IMR-90 (cell line): ENCODE measurements around the gene AGMO. TPM values are rescaled to one million over a fixed set of nuclear protein-coding genes. Genes with fewer than 3 reads are reported as not detected.
A peak's percentile ranks its signal among the peaks of the same experiment; 100 is the strongest.

Experiments
- ATAC-seq: fragments of 200-7000 bp; cut with Tn5 transposase; 2 replicates; pipeline ENCODE4 v1.9.1; 2020; ENCODE audit warnings: low read depth, mild to moderate bottlenecking, moderate library complexity
- BruUV-seq: library from RNA; stranded (reverse); fragments of 400-500 nt; replicated peaks from 2 replicates; lab custom pipeline; 2021; lab: Mats Ljungman, UMichigan
- CTCF ChIA-PET: fragments of 300-600 bp; formaldehyde crosslinking; extraction: SDS; loops from one replicate; lab custom pipeline; 2021; ENCODE audit warnings: antibody characterized with exemption; lab: Yijun Ruan, JAX
- POLR2A ChIA-PET: fragments of 300-600 bp; sonication (Branson Sonifier 250); formaldehyde crosslinking; loops from one replicate; lab custom pipeline; 2022; ENCODE audit warnings: antibody characterized with exemption; ENCODE audit not compliant: unreplicated experiment; lab: Charles Lee
- DNase-seq: peaks from one replicate; pipeline ENCODE4 v3.0.0; 2013
- H2AFZ ChIP-seq: replicated peaks from 2 replicates; pipeline ENCODE3; 2013; ENCODE audit warnings: low read length, mild to moderate bottlenecking; ENCODE audit not compliant: poor library complexity
- H2AK5ac ChIP-seq: 2 replicates; pipeline ENCODE4 v1.6.1; 2013; ENCODE audit warnings: low read depth, low read length, inconsistent platforms
- H2AK9ac ChIP-seq: replicated peaks from 2 replicates; pipeline ENCODE3; 2013; ENCODE audit warnings: mild to moderate bottlenecking, low read depth, low read length, moderate library complexity; ENCODE audit not compliant: poor library complexity
- H2BK120ac ChIP-seq: 2 replicates; pipeline ENCODE4 v1.6.1; 2013; ENCODE audit warnings: low read depth, low read length, inconsistent platforms
- H2BK15ac ChIP-seq: 3 replicates; pipeline ENCODE4 v1.6.1; 2013; ENCODE audit warnings: low read depth, low read length, inconsistent platforms
- H2BK20ac ChIP-seq: 2 replicates; pipeline ENCODE4 v1.6.1; 2013; ENCODE audit warnings: low read depth, mild to moderate bottlenecking, inconsistent platforms, low read length, moderate library complexity
- H2BK5ac ChIP-seq: 2 replicates; pipeline ENCODE4 v1.6.1; 2013; ENCODE audit warnings: mild to moderate bottlenecking, low read depth, low read length, inconsistent platforms; ENCODE audit not compliant: poor library complexity, severe bottlenecking
- H3K14ac ChIP-seq: replicated peaks from 2 replicates; pipeline ENCODE4 v1.6.1; 2013; ENCODE audit warnings: low read depth, low read length, inconsistent platforms
- H3K18ac ChIP-seq: 2 replicates; pipeline ENCODE4 v1.6.1; 2013; ENCODE audit warnings: low read depth, low read length, control low read depth
- H3K23ac ChIP-seq: 2 replicates; pipeline ENCODE4 v1.6.1; 2013; ENCODE audit warnings: low read depth, low read length, inconsistent platforms
- H3K27ac ChIP-seq: 2 replicates; pipeline ENCODE4 v1.5.1; 2013; ENCODE audit warnings: mild to moderate bottlenecking, control low read depth, low read length; ENCODE audit not compliant: insufficient read depth
- H3K27me3 ChIP-seq: 2 replicates; pipeline ENCODE4 v1.6.1; 2013; ENCODE audit warnings: low read length; ENCODE audit not compliant: control insufficient read depth, insufficient read depth
- H3K36me3 ChIP-seq: 2 replicates; pipeline ENCODE4 v1.6.1; 2013; ENCODE audit warnings: low read length, mixed read lengths; ENCODE audit not compliant: control insufficient read depth, insufficient read depth
- H3K4ac ChIP-seq: 2 replicates; pipeline ENCODE4 v1.6.1; 2013; ENCODE audit warnings: low read depth, low read length, inconsistent platforms
- H3K4me1 ChIP-seq: 2 replicates; pipeline ENCODE4 v1.6.1; 2013; ENCODE audit warnings: low read length, mixed read lengths; ENCODE audit not compliant: control insufficient read depth, insufficient read depth
- H3K4me2 ChIP-seq: 2 replicates; pipeline ENCODE4 v1.6.1; 2013; ENCODE audit warnings: low read depth, mild to moderate bottlenecking, control low read depth, low read length, moderate library complexity
- H3K4me3 ChIP-seq: 2 replicates; pipeline ENCODE4 v1.5.1; 2013; ENCODE audit warnings: low read depth, mild to moderate bottlenecking, control low read depth, low read length, moderate library complexity; ENCODE audit not compliant: insufficient read depth
- H3K56ac ChIP-seq: 2 replicates; pipeline ENCODE4 v1.6.1; 2013; ENCODE audit warnings: low read length, inconsistent platforms; ENCODE audit not compliant: insufficient read depth; ENCODE audit errors: extremely low read depth
- H3K79me1 ChIP-seq, 2 experiments: 2 replicates each; pipeline ENCODE4 v1.6.1; 2013; ENCODE audit warnings: low read length in 2 of 2, inconsistent platforms in 1 of 2, low read depth in 1 of 2
- H3K9ac ChIP-seq: 2 replicates; pipeline ENCODE4 v1.6.1; 2013; ENCODE audit warnings: low read depth, low read length, control low read depth
- H3K9me1 ChIP-seq: 2 replicates; pipeline ENCODE4 v1.6.1; 2013; ENCODE audit warnings: low read length, inconsistent platforms; ENCODE audit not compliant: insufficient read depth
- H3K9me3 ChIP-seq: 2 replicates; pipeline ENCODE4 v1.6.1; 2013; ENCODE audit warnings: low read length; ENCODE audit not compliant: control insufficient read depth, insufficient read depth
- H4K20me1 ChIP-seq: 2 replicates; pipeline ENCODE4 v1.6.1; 2013; ENCODE audit warnings: low read length, inconsistent platforms; ENCODE audit not compliant: insufficient read depth
- H4K5ac ChIP-seq: 2 replicates; pipeline ENCODE4 v1.6.1; 2013; ENCODE audit warnings: mild to moderate bottlenecking, low read depth, low read length, control low read depth
- H4K8ac ChIP-seq, 2 experiments: 2 replicates each; pipeline ENCODE4 v1.6.1; 2013; ENCODE audit warnings: low read depth in 2 of 2, low read length in 2 of 2, control low read depth in 1 of 2, inconsistent platforms in 1 of 2
- H4K91ac ChIP-seq: 2 replicates; pipeline ENCODE4 v1.6.1; 2013; ENCODE audit warnings: low read depth, low read length, inconsistent platforms; ENCODE audit not compliant: insufficient read depth
- BHLHE40 ChIP-seq: fragments of 150-350 bp; IDR thresholded peaks from 2 replicates; pipeline ENCODE4 v1.6.1; 2016; ENCODE audit warnings: mild to moderate bottlenecking, low read depth, low read length
- CEBPB ChIP-seq: IDR thresholded peaks from 2 replicates; pipeline ENCODE4 v1.6.1; 2012; ENCODE audit warnings: low read depth, low read length, improper control_type of control experiment
- CHD1 ChIP-seq: IDR thresholded peaks from 2 replicates; pipeline ENCODE4 v1.6.1; 2012; ENCODE audit warnings: low read depth, low read length, improper control_type of control experiment
- CTCF ChIP-seq: conservative IDR thresholded peaks from 2 replicates; pipeline ENCODE4 v1.5.1; 2012; ENCODE audit warnings: mild to moderate bottlenecking, low read depth, low read length, improper control_type of control experiment
- ELK1 ChIP-seq: fragments of 150-350 bp; IDR thresholded peaks from 2 replicates; pipeline ENCODE4 v1.6.1; 2016; ENCODE audit warnings: low read depth, mild to moderate bottlenecking, low read length, moderate library complexity, borderline replicate concordance
- FOS ChIP-seq: fragments of 150-350 bp; IDR thresholded peaks from 2 replicates; pipeline ENCODE4 v1.6.1; 2016; ENCODE audit warnings: low read depth, low read length
- MAFK ChIP-seq: IDR thresholded peaks from 2 replicates; pipeline ENCODE4 v1.6.1; 2012; ENCODE audit warnings: low read depth, low read length, improper control_type of control experiment
- MAZ ChIP-seq: IDR thresholded peaks from 2 replicates; pipeline ENCODE4 v1.6.1; 2012; ENCODE audit warnings: low read depth, mild to moderate bottlenecking, low read length, improper control_type of control experiment, moderate library complexity, borderline replicate concordance
- MXI1 ChIP-seq: IDR thresholded peaks from 2 replicates; pipeline ENCODE4 v1.6.1; 2012; ENCODE audit warnings: low read depth, mild to moderate bottlenecking, low read length, moderate library complexity, borderline replicate concordance
- NFE2L2 ChIP-seq: fragments of 150-350 bp; IDR thresholded peaks from 2 replicates; pipeline ENCODE4 v1.6.1; 2016; ENCODE audit warnings: low read depth, mild to moderate bottlenecking, low read length
- POLR2A ChIP-seq: IDR thresholded peaks from 2 replicates; pipeline ENCODE4 v1.6.1; 2012; ENCODE audit warnings: mild to moderate bottlenecking, low read depth, low read length
- RAD21 ChIP-seq: IDR thresholded peaks from 2 replicates; pipeline ENCODE4 v1.6.1; 2012; ENCODE audit warnings: low read length, improper control_type of control experiment
- RCOR1 ChIP-seq: IDR thresholded peaks from 2 replicates; pipeline ENCODE4 v1.6.1; 2012; ENCODE audit warnings: mild to moderate bottlenecking, low read length, improper control_type of control experiment; ENCODE audit not compliant: insufficient replicate concordance
- RFX5 ChIP-seq: IDR thresholded peaks from 2 replicates; pipeline ENCODE4 v1.8.0; 2012; ENCODE audit warnings: low read depth, mild to moderate bottlenecking, low read length, moderate library complexity
- SMC3 ChIP-seq: fragments of 150-350 bp; IDR thresholded peaks from 2 replicates; pipeline ENCODE4 v1.6.1; 2016; ENCODE audit warnings: low read depth, mild to moderate bottlenecking, antibody characterized with exemption, low read length, moderate library complexity
- USF2 ChIP-seq: fragments of 150-350 bp; IDR thresholded peaks from 2 replicates; pipeline ENCODE4 v1.6.1; 2017; ENCODE audit warnings: mild to moderate bottlenecking, antibody characterized with exemption, low read length, low read depth
- WGBS, 2 experiments: methylation state at CpG; one replicate each; pipeline versions ENCODE4 v1.1.5 to v1.1.7; 2013; ENCODE audit warnings: missing lambda C conversion rate in 2 of 2; ENCODE audit not compliant: insufficient read length in 1 of 2; ENCODE audit errors: extremely low coverage in 2 of 2; 5-methylcytosine and 5-hydroxymethylcytosine counted together
- dilution Hi-C: fragments of 300-500 bp; cut with HindIII; formaldehyde crosslinking; loops from one replicate; pipeline ENCODE4 v1.14.3; 2018; ENCODE audit warnings: low sequenced_read_pairs; ENCODE audit not compliant: unreplicated experiment
- in situ Hi-C: fragments of 300-500 bp; cut with MboI; formaldehyde crosslinking; loops from 3 replicates; pipeline ENCODE4 v1.14.3; 2019; ENCODE audit warnings: low sequenced_read_pairs, inconsistent platforms, mixed read lengths
- intact Hi-C: fragments of 100-400 bp; cut with micrococcal nuclease; formaldehyde crosslinking; loops from 2 replicates; pipeline ENCODE4 v1.10.0; 2022
- polyA plus RNA-seq, 3 experiments: library from polyadenylated mRNA; depleted of rRNA; stranded (reverse); fragments of >200 nt; gene quantifications; 2 replicates each; pipeline ENCODE4 v1.2.3, GENCODE V29; 2012; ENCODE audit warnings: low replicate concordance in 1 of 3
- total RNA-seq: library from RNA; depleted of rRNA; stranded (reverse); fragments of >200 nt; gene quantifications from 2 replicates; pipeline ENCODE4 v1.2.3, GENCODE V29; 2012

AGMO gene
- total and polyA plus RNA-seq, 2 of the 4 experiments (the other 2 are of a cell fraction) = not detected

DNA sequence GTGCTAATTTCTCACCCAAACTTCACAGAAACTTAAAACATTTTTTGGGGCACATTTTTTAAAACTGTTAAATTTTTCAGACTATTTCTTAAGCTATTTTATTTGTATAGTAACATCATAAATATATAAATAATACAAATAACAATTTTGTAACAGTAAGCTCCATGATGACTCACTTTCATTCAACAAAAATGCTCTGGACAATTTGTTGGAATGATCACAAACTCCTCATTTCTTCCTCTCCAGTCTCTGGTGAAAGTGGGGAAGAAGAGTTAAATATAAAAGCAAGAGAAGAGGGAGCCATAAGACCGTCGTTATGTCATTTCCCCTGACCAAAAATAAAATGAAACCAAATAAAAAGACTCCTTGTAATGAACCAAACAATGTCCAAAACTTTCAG, 162.4 kb downstream of the AGMO start:
- Histone ChIP-seq H3K79me1 (no peaks in the 10 kb centered on the region), H3K18ac (no peak overlapping the region), H2AFZ (no peak overlapping the region), H3K4me2 (no peak overlapping the region), H2BK20ac (no peak overlapping the region), H3K56ac (no peak overlapping the region), H3K14ac (no peak overlapping the region), H3K27me3 (no peaks in the 10 kb centered on the region), H3K4me1 (no peaks in the 10 kb centered on the region), H2AK9ac (no peak overlapping the region), H4K5ac (no peak overlapping the region), H3K36me3 (no peaks in the 10 kb centered on the region), H3K9me3 (peaks cover 1% of the 10 kb centered on the region; the same call in 1 of the 2 replicates), H3K4ac (no peak overlapping the region), H3K9ac (no peak overlapping the region), H3K23ac (no peak overlapping the region), H2BK15ac (no peak overlapping the region), H4K20me1 (no peaks in the 10 kb centered on the region), H4K8ac (no peak overlapping the region), H2BK5ac (no peak overlapping the region), H3K9me1 (no peaks in the 10 kb centered on the region), H2BK120ac (no peak overlapping the region), H2AK5ac (no peak overlapping the region), H4K91ac (no peak overlapping the region), H3K4me3 (no peak overlapping the region), H3K27ac (no peak overlapping the region)
- BruUV-seq = no TSS peak
- TF ChIP-seq SMC3 (no peak), RAD21 (no peak), CTCF (no peak), NFE2L2 (no peak), BHLHE40 (no peak), MAFK (no peak), FOS (no peak), RFX5 (no peak), CEBPB (no peak), MAZ (no peak), POLR2A (no peak), ELK1 (no peak), MXI1 (no peak), USF2 (no peak), RCOR1 (no peak), CHD1 (no peak)
- in situ Hi-C loops (no loop called here), intact Hi-C loops (no loop called here), dilution Hi-C loops (no loop called here)
- WGBS, 2 experiments = no CpG with 5 or more reads among the region's 2 CpGs
- ATAC-seq (no peak), DNase-seq (peak; percentile 5)
- ChIA-PET CTCF (interaction anchor here (1.5 kb wide), 1 partner anchor 12 kb away, joined by 4 read pairs; no protein-coding TSS in a partner anchor), POLR2A (no interaction called here)
